Endothelial cell of hepatic sinusoid (primary cell): ENCODE data around the gene CMTM6.

Experiments
- in situ Hi-C: cut with HindIII; loops from 2 replicates; pipeline ENCODE4 v1.10.0; 2017; ENCODE audit warnings: low sequenced_read_pairs

The CMTM6 gene

DNA sequence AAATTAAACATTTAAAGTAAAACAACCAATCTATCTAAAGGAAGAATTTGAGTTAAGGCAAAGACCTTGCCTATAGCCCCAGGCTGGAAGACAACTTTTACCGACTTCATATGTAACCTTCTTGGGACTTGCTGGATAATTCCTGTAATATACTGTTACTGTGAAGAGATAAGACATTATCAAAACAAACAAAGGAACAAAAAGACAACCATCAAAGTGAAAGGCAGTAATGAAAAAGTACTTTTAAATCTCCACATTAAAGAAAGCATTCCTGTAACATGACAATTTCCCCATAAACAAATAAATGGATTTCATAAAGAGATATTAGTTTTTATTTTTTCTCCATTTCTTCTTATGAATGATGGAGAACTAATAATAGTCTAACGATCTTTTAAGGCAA is 2.4 kb downstream of the CMTM6 start:
- in situ Hi-C loops = no loop called here

DNA sequence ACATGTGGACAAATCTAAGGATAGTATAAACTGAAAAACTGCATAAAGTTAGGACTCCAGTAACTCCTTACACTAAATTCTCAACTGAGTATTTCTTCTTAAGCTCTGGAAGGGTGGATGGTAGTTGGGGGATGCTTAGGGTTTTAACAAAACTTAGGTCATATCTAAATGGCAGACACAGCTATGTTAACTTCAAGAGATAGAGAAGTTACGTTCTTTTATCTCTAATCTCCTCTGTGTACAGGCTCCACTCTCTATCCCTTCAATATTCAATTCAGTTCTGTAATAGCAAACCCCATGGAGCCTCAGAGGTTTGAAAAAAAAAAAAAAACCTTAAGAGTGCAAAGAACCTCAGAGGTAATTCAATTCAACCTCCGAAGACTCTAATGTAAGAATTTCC is 3.1 kb downstream of the CMTM6 start:
- in situ Hi-C loops = no loop called here

DNA sequence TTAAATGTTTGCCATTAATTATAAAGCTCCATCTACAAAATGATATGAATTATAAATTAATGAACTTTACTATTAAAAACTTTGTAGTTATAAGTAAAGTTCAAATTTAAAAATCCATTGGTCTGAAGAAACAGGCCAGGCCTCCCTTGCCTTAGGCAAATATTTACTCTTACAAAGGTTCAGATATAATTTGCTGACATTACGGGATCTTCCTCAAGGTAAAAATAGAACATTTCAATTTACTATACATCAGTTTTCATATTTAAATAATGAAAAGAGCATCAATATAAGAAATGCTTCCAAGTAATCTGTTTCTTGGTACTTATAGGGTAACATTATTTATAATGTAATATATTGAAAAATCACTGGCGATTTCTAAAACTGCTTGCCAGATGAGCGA is 3.7 kb downstream of the CMTM6 start:
- in situ Hi-C loops = no loop called here

DNA sequence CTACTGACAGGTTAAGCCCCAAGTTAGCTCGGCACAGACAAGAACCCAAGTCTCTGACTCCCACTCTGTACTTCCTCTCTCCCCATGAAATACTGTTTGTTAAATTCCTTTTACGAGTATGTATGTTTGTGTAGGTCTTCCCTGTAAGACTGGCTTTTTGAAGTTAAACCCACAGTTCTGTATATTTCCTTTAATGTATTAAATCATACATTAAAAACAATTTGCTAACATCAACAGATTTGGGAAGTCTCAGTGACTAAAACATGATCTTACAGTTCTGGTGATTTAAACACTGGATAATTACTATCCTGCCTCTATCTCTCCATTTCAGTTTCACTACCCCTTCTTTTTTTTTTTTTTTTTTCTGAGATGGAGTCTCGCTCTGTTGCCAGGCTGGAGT is 4.4 kb downstream of the CMTM6 start:
- in situ Hi-C loops = no loop called here

DNA sequence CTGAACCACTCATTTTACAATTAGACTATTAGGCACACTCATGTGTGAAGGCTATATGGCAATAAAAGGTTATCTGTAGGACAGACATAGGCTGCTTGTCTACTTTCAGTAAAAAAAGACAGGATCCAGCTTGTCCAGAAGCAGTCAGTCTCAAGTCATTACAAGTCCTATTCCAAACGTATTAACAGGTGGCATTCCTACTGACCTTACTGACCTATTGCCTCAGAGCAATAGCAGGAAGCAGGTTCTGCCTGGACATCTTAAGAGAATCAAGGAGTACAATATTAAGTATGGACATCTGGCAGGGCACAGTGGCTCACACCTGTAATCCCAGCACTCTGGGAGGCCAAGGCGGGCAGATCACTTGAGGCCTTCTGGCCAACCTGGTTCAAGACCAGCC is 7.0 kb downstream of the CMTM6 start:
- in situ Hi-C loops = no loop called here

DNA sequence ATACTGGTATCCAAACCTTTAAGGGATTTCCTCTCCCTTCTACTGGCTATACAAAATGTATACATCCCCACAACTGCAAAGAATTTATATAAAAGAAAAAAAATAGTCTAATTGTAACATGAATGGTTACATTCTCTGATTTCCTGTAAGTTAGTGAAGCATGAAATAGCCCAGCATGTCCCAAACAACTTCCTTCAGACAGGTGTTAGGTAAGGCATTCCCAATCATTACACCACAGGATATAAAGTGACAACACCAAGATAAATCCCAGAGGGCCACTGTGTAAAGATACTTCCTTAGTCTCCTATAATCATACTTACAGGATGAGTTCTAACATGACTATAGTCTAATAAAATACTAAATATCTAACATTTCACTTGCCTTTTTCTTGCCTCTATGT is 7.6 kb downstream of the CMTM6 start:
- in situ Hi-C loops = no loop called here

DNA sequence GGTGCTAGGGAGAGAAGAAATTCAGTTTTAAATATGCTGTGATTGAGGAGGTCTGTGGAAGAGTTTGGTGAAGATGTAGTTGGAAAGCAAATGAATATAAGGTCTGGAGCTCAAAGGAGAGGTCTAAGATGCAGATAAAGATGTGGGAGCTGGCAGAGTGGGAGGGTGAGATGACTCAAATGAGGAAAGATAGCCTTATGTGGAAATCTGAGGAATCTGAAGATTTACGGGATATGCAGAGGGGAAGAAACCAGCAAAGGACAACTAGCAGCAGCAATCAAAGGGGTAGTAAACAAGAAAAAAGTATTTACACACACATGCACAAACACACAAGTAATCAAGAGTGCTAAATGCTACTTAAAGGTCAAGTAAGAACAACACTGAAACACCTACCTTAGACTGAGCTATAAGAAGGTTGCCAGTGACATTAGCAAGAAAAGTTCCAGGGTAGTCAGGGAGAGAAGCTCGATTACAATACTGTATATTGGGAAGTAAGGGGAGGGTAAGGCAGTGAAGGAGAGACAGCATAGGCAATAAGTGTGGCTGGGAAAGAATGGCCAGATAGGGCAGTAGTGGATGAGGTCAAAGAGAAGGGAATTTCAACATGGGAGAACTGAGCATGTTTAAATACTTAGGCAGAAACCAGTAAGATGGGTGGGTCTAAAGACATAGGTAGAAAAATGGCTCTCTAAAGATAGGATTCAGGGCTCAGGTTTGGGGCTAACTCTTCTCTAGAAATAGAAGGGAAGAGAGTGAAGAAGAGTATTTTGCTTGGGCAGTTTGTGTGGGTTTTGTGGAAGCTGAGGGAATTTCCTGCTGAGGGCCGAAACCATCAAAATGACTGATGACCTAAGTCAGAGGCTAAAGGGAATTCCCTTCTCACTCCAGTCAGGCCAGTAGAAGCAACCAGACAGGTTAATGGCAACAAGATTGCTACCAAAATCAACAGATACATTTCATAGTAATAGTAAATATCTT is 8.9 kb downstream of the CMTM6 start:
- in situ Hi-C loops = no loop called here

DNA sequence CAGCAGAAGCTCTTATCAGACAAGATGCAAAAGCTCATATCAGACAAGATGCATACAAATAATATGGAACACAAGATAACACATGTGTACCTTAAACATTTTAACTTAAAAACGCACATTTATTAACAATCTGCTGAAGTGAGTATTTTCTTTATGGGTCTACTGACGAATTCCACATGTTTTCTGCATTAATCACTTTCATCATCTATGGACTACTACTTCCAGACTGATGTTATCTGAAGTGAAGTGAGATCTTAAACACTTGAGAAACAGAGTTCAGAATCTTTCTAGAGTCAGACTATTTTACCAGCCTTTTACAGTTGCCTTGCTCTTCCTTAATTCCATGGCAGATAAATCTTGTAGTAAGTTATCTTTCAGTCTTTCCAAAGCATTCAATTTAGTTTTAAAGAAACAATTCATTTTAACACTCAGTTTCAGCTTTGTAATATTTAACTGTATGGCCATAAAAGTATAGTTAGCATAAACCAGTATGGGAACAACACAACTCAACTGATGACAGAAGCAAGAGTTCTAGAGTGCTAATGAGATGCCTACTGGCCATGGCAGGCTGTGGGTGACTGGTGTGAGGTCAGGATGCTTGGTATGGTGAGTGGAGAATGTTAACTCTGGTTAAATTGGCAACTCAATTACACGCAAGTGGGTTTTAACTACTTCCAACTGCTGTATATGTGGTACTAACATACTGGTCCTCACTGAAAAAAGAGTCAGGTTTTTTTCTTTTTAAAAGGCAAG is 9.8 kb downstream of the CMTM6 start:
- in situ Hi-C loops = no loop called here

DNA sequence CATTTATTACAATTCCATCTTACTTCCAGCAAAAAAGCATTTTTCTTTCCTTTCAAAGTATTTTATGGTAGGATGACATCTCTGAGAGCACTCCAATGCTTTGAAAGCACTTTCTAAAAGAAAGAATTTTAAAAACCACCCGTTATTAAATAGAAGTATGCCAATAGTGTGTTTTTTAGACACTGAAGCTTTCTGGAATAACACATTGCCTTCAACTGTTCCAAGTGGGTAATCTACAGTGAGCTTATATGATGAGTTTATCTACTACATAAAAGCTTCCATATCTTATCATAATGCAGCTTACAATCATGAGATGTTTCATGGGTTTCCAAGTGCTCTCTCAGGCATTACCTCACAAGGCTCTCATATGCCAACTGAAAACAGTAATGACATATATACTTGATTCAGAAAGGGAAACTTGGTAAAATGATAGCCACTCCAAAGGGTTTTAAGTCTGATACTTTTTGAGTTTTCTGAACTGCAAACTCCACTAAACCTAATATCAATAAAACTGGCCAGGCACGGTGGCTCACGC is 14.1 kb downstream of the CMTM6 start:
- in situ Hi-C loops = no loop called here

DNA sequence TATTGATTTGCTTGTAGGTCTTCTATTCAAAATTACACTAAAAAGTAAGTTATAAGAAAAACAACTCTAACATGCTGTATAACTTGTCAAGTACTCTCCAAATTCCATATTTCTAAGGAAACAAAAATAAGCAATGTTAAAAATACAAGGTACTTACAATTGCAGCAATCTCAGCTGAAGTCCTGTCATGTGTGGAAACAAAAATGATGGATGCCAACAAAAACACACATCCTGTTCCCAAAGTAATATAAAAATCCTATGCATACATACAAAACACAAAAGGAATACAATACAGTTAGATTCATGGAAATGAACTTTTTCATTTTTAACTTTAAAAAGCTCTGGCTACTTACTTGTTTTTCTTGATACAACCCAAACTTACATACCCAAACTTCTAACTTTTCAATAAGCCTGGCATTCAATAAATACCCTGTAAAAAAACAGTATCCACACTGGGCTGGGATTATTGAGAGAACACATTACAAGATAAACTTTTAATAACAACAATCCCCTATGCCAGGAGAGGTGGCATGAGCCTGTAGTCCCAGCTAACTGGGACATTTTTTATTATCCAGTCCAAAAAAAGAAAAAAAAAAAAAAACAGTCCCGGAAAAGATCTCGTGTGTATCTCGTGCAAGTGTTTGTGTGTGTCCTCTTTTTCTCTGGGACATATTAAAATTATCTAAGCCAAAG is 14.7 kb downstream of the CMTM6 start:
- in situ Hi-C loops = no loop called here

DNA sequence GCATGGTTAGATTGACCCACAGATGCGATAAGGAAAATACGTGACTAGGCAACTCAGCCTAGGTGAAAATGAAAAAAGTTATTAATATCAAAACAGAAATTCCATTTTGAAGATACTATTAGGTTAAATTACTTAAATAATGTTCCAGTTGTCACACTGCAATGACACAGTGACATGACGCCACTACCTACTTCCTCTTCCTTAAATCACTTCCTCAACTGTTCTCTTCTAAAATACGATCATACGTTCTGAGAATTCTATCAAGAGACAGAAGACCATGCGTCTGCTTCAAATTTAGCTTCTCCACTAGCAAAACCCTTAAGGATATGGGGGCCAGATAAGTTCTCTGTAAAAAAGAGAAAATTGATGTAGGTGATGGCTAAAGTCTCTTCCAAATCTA is 18.2 kb downstream of the CMTM6 start:
- in situ Hi-C loops = no loop called here

DNA sequence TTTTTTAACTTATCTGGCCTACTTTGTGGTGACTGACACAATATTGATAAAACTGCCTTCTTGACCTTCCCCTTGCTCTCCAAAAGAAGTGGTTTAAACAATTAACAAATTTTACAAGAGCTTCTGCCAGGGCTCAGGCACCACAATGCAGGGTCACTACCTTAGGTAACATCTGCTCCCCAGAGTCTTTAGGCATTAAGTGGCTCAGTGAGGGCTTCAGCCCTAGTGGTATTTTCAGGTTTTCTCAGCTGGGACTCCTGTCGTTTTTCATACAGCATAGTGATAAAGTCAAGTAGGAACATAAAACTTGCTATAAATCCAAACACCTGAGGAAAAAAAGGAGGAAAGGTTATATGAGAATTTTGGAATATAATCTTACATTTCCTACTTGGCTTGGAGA is 18.9 kb downstream of the CMTM6 start:
- in situ Hi-C loops = no loop called here

DNA sequence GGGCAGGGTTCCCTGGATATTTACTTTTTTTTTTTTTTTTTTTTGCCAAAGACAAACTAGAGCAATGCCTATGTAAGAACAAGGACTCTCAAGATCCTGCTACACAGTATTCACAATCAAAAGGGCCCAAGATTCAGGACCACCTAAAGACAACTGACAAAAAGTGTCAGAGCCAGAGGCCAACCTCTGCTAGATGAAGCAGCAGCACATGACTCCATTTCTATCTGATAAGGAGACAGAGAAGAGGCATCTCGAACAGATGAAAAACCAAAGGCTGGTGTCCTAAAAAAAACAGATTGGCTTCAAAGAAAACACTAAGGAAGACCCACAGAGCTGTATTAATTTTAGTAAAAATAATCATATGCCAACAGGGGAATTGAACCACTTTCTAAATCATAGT is 20.0 kb downstream of the CMTM6 start:
- in situ Hi-C loops = no loop called here

DNA sequence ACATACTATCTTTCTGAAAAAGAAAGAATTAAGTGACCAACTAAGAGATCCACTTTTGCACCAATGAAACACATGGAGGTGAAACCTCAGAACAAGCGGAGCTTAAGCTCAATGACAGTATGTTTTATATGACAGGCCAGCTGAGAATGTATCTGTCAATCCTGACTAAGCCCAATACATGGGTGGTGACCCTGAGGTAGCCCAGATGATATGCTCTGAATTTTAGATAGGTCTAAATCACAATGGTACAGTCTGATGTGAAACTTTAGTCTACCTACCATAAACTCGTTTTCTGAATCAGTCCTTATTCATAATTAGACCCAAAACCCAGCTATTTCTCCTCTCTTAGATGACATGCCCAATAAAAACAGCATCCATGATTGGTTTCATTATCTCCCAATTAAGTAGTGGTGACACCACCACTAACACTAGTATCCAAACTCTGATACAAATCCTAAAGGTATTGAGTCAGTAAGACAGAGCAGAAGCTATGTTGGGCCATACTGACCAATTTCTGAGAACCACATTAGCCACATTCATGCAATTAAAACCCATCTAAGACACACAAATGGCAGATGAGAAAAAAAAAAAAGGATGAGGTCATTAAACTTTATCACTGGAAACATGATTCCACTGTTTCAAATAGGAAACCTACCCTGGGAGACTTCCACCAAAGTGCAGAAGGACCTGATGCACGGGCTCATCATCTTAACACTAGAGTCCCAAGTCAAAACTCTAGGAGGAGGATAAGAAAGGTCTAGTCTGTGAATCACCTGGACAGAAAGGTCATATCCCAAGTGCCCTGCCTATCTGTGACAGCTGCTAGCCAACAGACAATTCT is 20.6 kb downstream of the CMTM6 start:
- in situ Hi-C loops = no loop called here

DNA sequence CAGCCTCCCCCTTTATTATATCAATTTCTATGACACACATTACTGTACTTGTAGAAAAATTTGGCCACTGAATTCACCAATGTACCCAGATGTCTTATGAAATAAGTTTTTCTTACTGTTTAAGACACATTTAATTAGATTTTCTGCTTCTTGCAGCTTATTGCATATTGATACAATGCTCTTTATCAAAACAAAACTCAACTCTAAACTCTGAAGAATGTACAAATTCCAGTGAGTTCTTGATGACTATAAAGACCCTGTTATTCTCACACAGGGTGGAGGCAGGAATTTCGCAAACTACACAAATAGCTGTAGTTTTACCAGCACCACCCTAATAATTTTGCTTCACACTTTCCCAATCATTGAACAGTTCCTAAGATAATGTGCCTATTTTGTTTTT is 22.0 kb downstream of the CMTM6 start:
- in situ Hi-C loops = no loop called here

DNA sequence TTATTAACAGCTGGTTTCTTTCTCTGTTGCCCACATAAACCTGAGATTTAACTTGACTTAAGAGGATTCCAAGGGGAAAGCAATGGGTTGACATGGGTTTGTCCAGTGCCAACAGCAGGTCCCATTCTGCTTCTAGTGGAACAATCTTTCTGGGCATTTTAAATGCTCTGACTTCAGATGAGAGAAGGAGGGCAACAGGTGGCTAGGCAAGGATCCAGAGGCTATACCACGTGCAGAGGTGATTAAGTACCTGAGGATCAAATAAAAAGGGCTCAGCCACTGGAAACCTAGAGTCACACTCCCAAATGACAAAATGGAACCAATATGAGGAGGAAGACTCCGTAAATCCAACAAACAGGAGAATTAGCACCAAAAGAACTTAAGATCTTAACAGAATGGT is 28.5 kb downstream of the CMTM6 start:
- in situ Hi-C loops = loop anchor here (5.0 kb wide), 1 partner anchor 53 kb away; no protein-coding TSS in a partner anchor

DNA sequence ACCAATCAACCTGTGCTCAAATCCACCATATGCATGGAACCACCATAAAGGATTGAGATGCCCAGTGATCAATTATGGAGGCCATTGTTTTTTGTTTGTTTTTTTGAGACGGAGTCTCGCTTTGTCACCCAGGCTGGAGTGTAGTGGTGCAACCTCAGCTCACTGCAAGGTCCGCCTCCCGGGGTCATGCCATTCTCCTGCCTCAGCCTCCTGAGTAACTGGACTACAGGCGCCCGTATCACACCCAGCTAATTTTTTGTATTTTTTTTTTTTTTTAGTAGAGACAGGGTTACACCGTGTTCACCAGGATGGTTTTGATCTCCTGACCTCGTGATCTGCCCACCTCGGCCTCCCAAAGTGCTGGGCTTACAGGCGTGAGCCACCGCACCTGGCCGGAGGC is 30.5 kb downstream of the CMTM6 start:
- in situ Hi-C loops = loop anchor here (5.0 kb wide), 1 partner anchor 55 kb away; no protein-coding TSS in a partner anchor

DNA sequence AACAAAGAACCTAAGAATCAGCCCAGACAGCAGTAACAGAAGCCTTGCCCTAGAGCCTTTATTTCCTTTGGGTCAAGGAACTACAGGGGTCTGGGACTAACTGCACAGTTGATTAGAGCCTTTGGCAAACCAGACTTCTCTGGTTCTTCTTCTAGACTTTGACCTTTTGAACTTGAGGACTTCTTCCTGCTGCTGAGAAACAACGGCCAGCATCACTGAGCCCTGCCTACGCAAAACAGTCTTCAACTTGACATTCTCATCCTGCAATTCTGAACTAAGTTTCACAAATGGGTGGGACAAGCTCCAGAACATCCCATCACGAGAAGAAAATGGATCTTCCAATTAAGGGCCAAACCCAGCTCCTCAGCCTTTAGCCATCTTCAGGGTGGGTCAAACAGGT is 31.4 kb downstream of the CMTM6 start:
- in situ Hi-C loops = loop anchor here (5.0 kb wide), 1 partner anchor 56 kb away; no protein-coding TSS in a partner anchor

DNA sequence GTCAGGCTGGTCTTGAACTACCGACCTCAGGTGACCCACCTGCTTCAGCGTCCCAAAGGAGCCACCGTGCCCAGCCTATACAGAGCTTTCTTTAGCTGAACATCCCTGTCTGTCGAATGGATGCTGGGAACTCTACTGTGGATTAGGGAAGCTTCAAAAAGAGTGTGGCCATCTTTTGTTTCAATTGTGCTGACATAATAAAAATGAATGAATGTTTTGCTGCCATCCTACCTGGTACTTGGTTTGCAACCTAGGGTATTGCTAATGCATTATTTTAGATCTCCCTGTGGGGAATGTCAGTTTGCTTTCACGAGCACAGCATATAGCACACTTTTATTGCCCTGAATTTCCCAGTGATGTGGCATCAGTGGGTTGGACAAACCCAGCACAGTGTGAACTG is 32.3 kb downstream of the CMTM6 start:
- in situ Hi-C loops = loop anchor here (5.0 kb wide), 1 partner anchor 57 kb away; no protein-coding TSS in a partner anchor
